ENCODE data around the gene NRG2.

Gene NRG2

GRCh38 chr5:140056880-140057279 is 13.8 kb upstream of the NRG2 start:
- Histone ChIP-seq H3K36me3 (ENCODE audit: insufficient read depth, low read depth, low read length) (no peaks in the 10 kb centered on the region), H3K4me1 (ENCODE audit: insufficient read depth, low read length) (no peaks in the 10 kb centered on the region), H3K27ac (ENCODE audit: low read length) (no peak overlapping the region), H3K4me3 (ENCODE audit: low read length) (no peak overlapping the region), H3K9me3 (ENCODE audit: insufficient read depth, low read depth, low read length) (no peaks in the 10 kb centered on the region), H3K27me3 (ENCODE audit: insufficient read depth, low read length) (peaks cover 69% of the 10 kb centered on the region), H3K9ac (ENCODE audit: low read depth, low read length) (no peak overlapping the region)

DNA sequence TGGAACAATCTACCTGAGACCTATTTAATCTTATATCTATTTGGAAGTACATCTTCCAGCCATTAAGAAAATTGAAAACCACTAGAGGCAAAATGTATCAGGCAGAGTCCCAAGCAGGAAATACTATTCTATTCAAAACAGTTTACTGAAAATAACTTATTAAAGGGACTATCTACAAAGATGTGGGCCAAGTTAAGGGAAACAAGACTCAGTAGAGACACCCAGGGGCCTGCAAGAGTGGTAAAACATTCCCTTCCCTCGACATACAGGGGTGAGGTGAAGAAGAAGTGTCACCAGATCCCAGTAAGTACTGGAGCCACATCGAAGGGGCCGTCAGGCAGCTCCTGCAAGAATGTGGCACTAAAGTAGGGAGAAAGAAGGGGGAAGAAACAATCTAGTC is 12.1 kb upstream of the NRG2 start:
- H3K27me3 ChIP-seq (ENCODE audit: insufficient read depth, low read length), result peaks cover 64% of the 10 kb centered on the region
- no peak overlapping the region for H3K4me3 ChIP-seq (ENCODE audit: low read length)
- no peaks in the 10 kb centered on the region for H3K9me3 ChIP-seq (ENCODE audit: insufficient read depth, low read depth, low read length)

GRCh38 chr5:140054086-140054689 is 11.1 kb upstream of the NRG2 start:
- H3K27me3 ChIP-seq (ENCODE audit: insufficient read depth, low read length), result peaks cover 56% of the 10 kb centered on the region
- H3K27ac ChIP-seq (ENCODE audit: low read length), result no peak overlapping the region
- no peaks in the 10 kb centered on the region for H3K4me1 ChIP-seq (ENCODE audit: insufficient read depth, low read length)
- no peak overlapping the region for H3K4me3 ChIP-seq (ENCODE audit: low read length)
- H3K9me3 ChIP-seq (ENCODE audit: insufficient read depth, low read depth, low read length), result no peaks in the 10 kb centered on the region
- no peak overlapping the region for H3K9ac ChIP-seq (ENCODE audit: low read depth, low read length)
- H3K36me3 ChIP-seq (ENCODE audit: insufficient read depth, low read depth, low read length), result no peaks in the 10 kb centered on the region

More for the DNA sequence above, 12.1 kb upstream of the NRG2 start:
- Histone ChIP-seq H3K9ac (ENCODE audit: low read depth, low read length) (no peak overlapping the region), H3K4me1 (ENCODE audit: insufficient read depth, low read length) (no peaks in the 10 kb centered on the region), H3K27ac (ENCODE audit: low read length) (no peak overlapping the region), H3K36me3 (ENCODE audit: insufficient read depth, low read depth, low read length) (no peaks in the 10 kb centered on the region)

- no peaks in the 10 kb centered on the region for H3K9me3 ChIP-seq (ENCODE audit: insufficient read depth, low read depth, low read length)
- H3K27me3 ChIP-seq (ENCODE audit: insufficient read depth, low read length), result peaks cover 34% of the 10 kb centered on the region
- H3K27ac ChIP-seq (ENCODE audit: low read length), result no peak overlapping the region
- H3K4me3 ChIP-seq (ENCODE audit: low read length), result no peak overlapping the region
- no peaks in the 10 kb centered on the region for H3K4me1 ChIP-seq (ENCODE audit: insufficient read depth, low read length)
- H3K9ac ChIP-seq (ENCODE audit: low read depth, low read length), result no peak overlapping the region
- no peaks in the 10 kb centered on the region for H3K36me3 ChIP-seq (ENCODE audit: insufficient read depth, low read depth, low read length)
Measured at GRCh38 chr5:140051950-140052349, 8.9 kb upstream of the NRG2 start.

GRCh38 chr5:140049713-140050112 is 6.6 kb upstream of the NRG2 start:
- no peaks in the 10 kb centered on the region for H3K9me3 ChIP-seq (ENCODE audit: insufficient read depth, low read depth, low read length)
- no peaks in the 10 kb centered on the region for H3K36me3 ChIP-seq (ENCODE audit: insufficient read depth, low read depth, low read length)
- H3K27me3 ChIP-seq (ENCODE audit: insufficient read depth, low read length), result peaks cover 28% of the 10 kb centered on the region
- no peak overlapping the region for H3K4me3 ChIP-seq (ENCODE audit: low read length)
- H3K9ac ChIP-seq (ENCODE audit: low read depth, low read length), result no peak overlapping the region
- H3K4me1 ChIP-seq (ENCODE audit: insufficient read depth, low read length), result no peaks in the 10 kb centered on the region
- H3K27ac ChIP-seq (ENCODE audit: low read length), result no peak overlapping the region

DNA sequence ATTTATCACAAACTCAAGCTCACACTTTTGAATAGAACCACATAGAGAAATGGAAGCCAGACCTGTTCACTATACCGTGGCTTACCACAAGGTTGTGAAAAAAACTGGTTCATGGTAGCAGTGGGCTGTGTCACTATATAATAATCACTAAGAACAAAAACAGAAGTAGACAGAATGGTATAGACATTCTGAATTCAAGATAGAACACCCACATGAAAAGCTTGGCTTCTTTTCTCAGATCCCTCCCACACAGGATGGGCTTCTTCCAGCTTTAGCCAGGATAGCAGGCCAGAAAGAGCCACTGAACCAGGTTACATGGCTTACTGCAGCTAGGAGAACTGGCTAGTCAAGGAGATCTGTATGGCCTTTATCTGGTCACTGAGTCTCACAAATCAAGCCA is 6.1 kb upstream of the NRG2 start:
- H3K27me3 ChIP-seq (ENCODE audit: insufficient read depth, low read length), result peaks cover 28% of the 10 kb centered on the region
- H3K27ac ChIP-seq (ENCODE audit: low read length), result no peak overlapping the region
- no peak overlapping the region for H3K9ac ChIP-seq (ENCODE audit: low read depth, low read length)
- no peaks in the 10 kb centered on the region for H3K4me1 ChIP-seq (ENCODE audit: insufficient read depth, low read length)
- H3K36me3 ChIP-seq (ENCODE audit: insufficient read depth, low read depth, low read length), result no peaks in the 10 kb centered on the region
- H3K4me3 ChIP-seq (ENCODE audit: low read length), result no peak overlapping the region
- H3K9me3 ChIP-seq (ENCODE audit: insufficient read depth, low read depth, low read length), result no peaks in the 10 kb centered on the region

- Histone ChIP-seq H3K36me3 (ENCODE audit: insufficient read depth, low read depth, low read length) (no peaks in the 10 kb centered on the region), H3K27me3 (ENCODE audit: insufficient read depth, low read length) (peaks cover 71% of the 10 kb centered on the region), H3K9me3 (ENCODE audit: insufficient read depth, low read depth, low read length) (no peaks in the 10 kb centered on the region), H3K4me3 (ENCODE audit: low read length) (no peak overlapping the region; the same call in 1 of the 2 replicates), H3K4me1 (ENCODE audit: insufficient read depth, low read length) (peaks cover 3% of the 10 kb centered on the region; the same call in 1 of the 2 replicates), H3K27ac (ENCODE audit: low read length) (no peak overlapping the region), H3K9ac (ENCODE audit: low read depth, low read length) (no peak overlapping the region)
Measured at GRCh38 chr5:140044041-140044440, 942 bp upstream of the NRG2 start.

DNA sequence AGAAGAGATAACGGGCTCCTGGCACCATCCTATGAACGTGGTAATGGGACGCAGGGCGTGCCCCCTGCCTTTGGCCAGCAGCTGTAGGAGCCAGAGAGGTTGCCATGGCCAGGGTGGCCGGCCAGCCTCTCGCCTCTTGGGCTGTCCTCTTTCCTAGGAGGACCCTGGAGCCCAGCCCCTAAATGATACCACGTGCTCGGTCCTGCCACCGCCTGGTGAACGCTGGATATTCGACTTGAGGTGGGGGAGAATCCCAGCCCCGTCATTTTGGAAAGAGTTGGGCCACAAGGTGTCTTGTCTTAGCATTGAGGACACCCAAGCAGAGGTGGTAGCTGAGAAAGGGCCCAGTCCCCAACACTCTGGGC is 391 bp upstream of the NRG2 start:
- Histone ChIP-seq H3K4me1 (ENCODE audit: insufficient read depth, low read length) (peaks cover 4% of the 10 kb centered on the region; the same call in 1 of the 2 replicates), H3K9me3 (ENCODE audit: insufficient read depth, low read depth, low read length) (no peaks in the 10 kb centered on the region), H3K27ac (ENCODE audit: low read length) (no peak overlapping the region), H3K9ac (ENCODE audit: low read depth, low read length) (no peak overlapping the region), H3K4me3 (ENCODE audit: low read length) (peak overlapping the region; percentile 70), H3K36me3 (ENCODE audit: insufficient read depth, low read depth, low read length) (no peaks in the 10 kb centered on the region), H3K27me3 (ENCODE audit: insufficient read depth, low read length) (peaks cover 77% of the 10 kb centered on the region)

GRCh38 chr5:140042393-140042642 is 781 bp downstream of the NRG2 start:
- Histone ChIP-seq H3K27me3 (ENCODE audit: insufficient read depth, low read length) (peaks cover 87% of the 10 kb centered on the region), H3K4me1 (ENCODE audit: insufficient read depth, low read length) (peaks cover 6% of the 10 kb centered on the region; the same call in 1 of the 2 replicates), H3K9me3 (ENCODE audit: insufficient read depth, low read depth, low read length) (no peaks in the 10 kb centered on the region), H3K4me3 (ENCODE audit: low read length) (peak overlapping the region; percentile 70), H3K9ac (ENCODE audit: low read depth, low read length) (no peak overlapping the region), H3K27ac (ENCODE audit: low read length) (no peak overlapping the region), H3K36me3 (ENCODE audit: insufficient read depth, low read depth, low read length) (no peaks in the 10 kb centered on the region)

- Histone ChIP-seq H3K27me3 (ENCODE audit: insufficient read depth, low read length) (peaks cover 93% of the 10 kb centered on the region), H3K27ac (ENCODE audit: low read length) (no peak overlapping the region), H3K9me3 (ENCODE audit: insufficient read depth, low read depth, low read length) (no peaks in the 10 kb centered on the region), H3K36me3 (ENCODE audit: insufficient read depth, low read depth, low read length) (no peaks in the 10 kb centered on the region), H3K4me3 (ENCODE audit: low read length) (peak overlapping the region; percentile 70), H3K4me1 (ENCODE audit: insufficient read depth, low read length) (peaks cover 6% of the 10 kb centered on the region; the same call in 1 of the 2 replicates), H3K9ac (ENCODE audit: low read depth, low read length) (no peak overlapping the region)
Measured at GRCh38 chr5:140041492-140042392, 1.4 kb downstream of the NRG2 start.

GRCh38 chr5:140041099-140041491 is 2.0 kb downstream of the NRG2 start:
- Histone ChIP-seq H3K27me3 (ENCODE audit: insufficient read depth, low read length) (peaks cover 98% of the 10 kb centered on the region), H3K4me3 (ENCODE audit: low read length) (no peak overlapping the region)

GRCh38 chr5:140040358-140040757 is 2.7 kb downstream of the NRG2 start:
- no peak overlapping the region for H3K9ac ChIP-seq (ENCODE audit: low read depth, low read length)
- no peaks in the 10 kb centered on the region for H3K36me3 ChIP-seq (ENCODE audit: insufficient read depth, low read depth, low read length)
- no peak overlapping the region for H3K27ac ChIP-seq (ENCODE audit: low read length)
- peaks cover 6% of the 10 kb centered on the region; the same call in 1 of the 2 replicates for H3K4me1 ChIP-seq (ENCODE audit: insufficient read depth, low read length)
- no peaks in the 10 kb centered on the region for H3K9me3 ChIP-seq (ENCODE audit: insufficient read depth, low read depth, low read length)
- no peak overlapping the region for H3K4me3 ChIP-seq (ENCODE audit: low read length)
- H3K27me3 ChIP-seq (ENCODE audit: insufficient read depth, low read length), result peaks cover 98% of the 10 kb centered on the region

More at GRCh38 chr5:140041099-140041491, 2.0 kb downstream of the NRG2 start:
- H3K4me1 ChIP-seq (ENCODE audit: insufficient read depth, low read length), result peaks cover 6% of the 10 kb centered on the region; the same call in 1 of the 2 replicates
- H3K36me3 ChIP-seq (ENCODE audit: insufficient read depth, low read depth, low read length), result no peaks in the 10 kb centered on the region
- no peaks in the 10 kb centered on the region for H3K9me3 ChIP-seq (ENCODE audit: insufficient read depth, low read depth, low read length)
- no peak overlapping the region for H3K9ac ChIP-seq (ENCODE audit: low read depth, low read length)
- no peak overlapping the region for H3K27ac ChIP-seq (ENCODE audit: low read length)
